Smooth muscle cell (in vitro differentiated cells): Measurements from ENCODE around the gene PDIA2. TPM values are rescaled to one million over a fixed set of nuclear protein-coding genes. Genes with fewer than 3 reads are reported as not detected.
"Not testable (repeated sequence)": the region's sequence is repeated elsewhere in the genome, so short reads cannot be mapped to it uniquely, and the experiment has no call there.

Experiments used
- DNase-seq: peaks from one replicate; lab custom pipeline; 2025; ENCODE audit not compliant: unreplicated experiment; lab: John Stamatoyannopoulos, UW
- H2AFZ ChIP-seq: fragments of 200-600 bp; sonication (generic); 2 replicates; pipeline ENCODE4 v1.6.0; 2016; ENCODE audit warnings: antibody characterized with exemption, low read depth, mild to moderate bottlenecking
- H3F3A ChIP-seq: fragments of 200-600 bp; sonication (generic); 2 replicates; pipeline ENCODE4 v1.6.0; 2017; ENCODE audit warnings: antibody characterized with exemption, low read depth
- H3K27ac ChIP-seq: fragments of 200-600 bp; sonication (generic); 2 replicates; pipeline ENCODE4 v1.5.1; 2016; ENCODE audit warnings: low read depth, mild to moderate bottlenecking
- H3K27me3 ChIP-seq: fragments of 200-600 bp; sonication (generic); 2 replicates; pipeline ENCODE4 v1.6.1; 2016; ENCODE audit warnings: low read depth, mild to moderate bottlenecking
- H3K36me3 ChIP-seq: fragments of 200-600 bp; sonication (generic); 2 replicates; pipeline ENCODE4 v1.5.1; 2016; ENCODE audit warnings: low read depth
- H3K4me1 ChIP-seq: fragments of 200-600 bp; sonication (generic); 2 replicates; pipeline ENCODE4 v1.5.1; 2016; ENCODE audit warnings: low read depth
- H3K4me2 ChIP-seq: fragments of 200-600 bp; sonication (generic); 2 replicates; pipeline ENCODE4 v1.6.0; 2016; ENCODE audit warnings: mild to moderate bottlenecking
- H3K4me3 ChIP-seq: fragments of 200-600 bp; sonication (generic); 2 replicates; pipeline ENCODE4 v1.5.1; 2016; ENCODE audit warnings: mild to moderate bottlenecking
- H3K79me2 ChIP-seq: fragments of 200-600 bp; sonication (generic); 2 replicates; pipeline ENCODE4 v1.6.0; 2016; ENCODE audit warnings: low read depth, mild to moderate bottlenecking
- H3K9ac ChIP-seq: fragments of 200-600 bp; sonication (generic); 2 replicates; pipeline ENCODE4 v1.6.0; 2016; ENCODE audit warnings: low read depth
- H3K9me3 ChIP-seq: fragments of 200-600 bp; sonication (generic); replicated peaks from 2 replicates; pipeline ENCODE4 v1.5.1; 2016; ENCODE audit warnings: low read depth
- H4K20me1 ChIP-seq: fragments of 200-600 bp; sonication (generic); 2 replicates; pipeline ENCODE4 v1.6.0; 2016; ENCODE audit warnings: low read depth
- CTCF ChIP-seq: fragments of 200-600 bp; sonication (generic); IDR thresholded peaks from 2 replicates; pipeline ENCODE4 v1.5.1; 2017; ENCODE audit warnings: borderline replicate concordance, mild to moderate bottlenecking, antibody characterized with exemption; ENCODE audit not compliant: insufficient read depth, poor library complexity, severe bottlenecking
- WGBS: methylation state at CpG from one replicate; pipeline ENCODE4 v1.1.7; 2016; ENCODE audit warnings: low lambda C conversion rate; 5-methylcytosine and 5-hydroxymethylcytosine counted together
- polyA plus RNA-seq: library from polyadenylated mRNA; unstranded; fragments of >200 nt; fragmentation: Nextera tagmentation; extraction: Ambion mirVana; gene quantifications from 2 replicates; pipeline ENCODE4 v1.2.1, GENCODE V29; 2016
- total RNA-seq: library from RNA; depleted of rRNA; stranded (reverse); fragments of >200 nt; gene quantifications from 2 replicates; pipeline ENCODE4 v1.2.3, GENCODE V29; 2014

The PDIA2 gene
- total and polyA plus RNA-seq, 2 experiments from 2014 or later, result 0.18 to 0.86 TPM

GRCh38 chr16:265002-265529, 17.9 kb upstream of the PDIA2 start:
- Histone ChIP-seq H4K20me1 (no peaks in the 10 kb centered on the region), H3K4me1 (no peaks in the 10 kb centered on the region), H3K79me2 (no peaks in the 10 kb centered on the region), H3K36me3 (no peaks in the 10 kb centered on the region), H3K27me3 (no peaks in the 10 kb centered on the region), H3K9me3 (no peaks in the 10 kb centered on the region), H3K27ac (no peak overlapping the region), H3K9ac (no peak overlapping the region), H2AFZ (no peak overlapping the region), H3K4me2 (no peak overlapping the region), H3K4me3 (no peak overlapping the region), H3F3A (no peaks in the 10 kb centered on the region)
- no peak for DNase-seq
- 94% methylated on average over 14 of the region's 14 CpGs for WGBS
- no peak for TF ChIP-seq CTCF

GRCh38 chr16:265711-266110, 17.3 kb upstream of the PDIA2 start:
- WGBS, result 88% methylated on average over 12 of the region's 12 CpGs
- no peaks in the 10 kb centered on the region for H3F3A ChIP-seq
- no peak overlapping the region for H3K4me2 ChIP-seq
- no peak overlapping the region for H3K9ac ChIP-seq
- no peaks in the 10 kb centered on the region for H4K20me1 ChIP-seq
- no peaks in the 10 kb centered on the region for H3K79me2 ChIP-seq
- TF ChIP-seq CTCF, result no peak
- H3K9me3 ChIP-seq, result no peaks in the 10 kb centered on the region
- no peak for DNase-seq
- no peak overlapping the region for H3K27ac ChIP-seq
- no peaks in the 10 kb centered on the region for H3K36me3 ChIP-seq
- no peaks in the 10 kb centered on the region for H3K4me1 ChIP-seq
- no peak overlapping the region for H2AFZ ChIP-seq
- H3K27me3 ChIP-seq, result no peaks in the 10 kb centered on the region
- H3K4me3 ChIP-seq, result no peak overlapping the region

GRCh38 chr16:266258-267164, 16.5 kb upstream of the PDIA2 start:
- Histone ChIP-seq H3K9ac (no peak overlapping the region), H3K9me3 (no peaks in the 10 kb centered on the region), H3F3A (no peaks in the 10 kb centered on the region), H3K4me1 (no peaks in the 10 kb centered on the region), H3K27me3 (no peaks in the 10 kb centered on the region), H3K79me2 (no peaks in the 10 kb centered on the region), H4K20me1 (no peaks in the 10 kb centered on the region), H3K36me3 (no peaks in the 10 kb centered on the region), H3K4me2 (no peak overlapping the region), H2AFZ (no peak overlapping the region), H3K4me3 (no peak overlapping the region), H3K27ac (no peak overlapping the region)
- 92% methylated on average over 25 of the region's 25 CpGs for WGBS
- no peak for TF ChIP-seq CTCF
- DNase-seq, result no peak

- H3K79me2 ChIP-seq, H3K4me3 ChIP-seq, H4K20me1 ChIP-seq, H3K4me1 ChIP-seq, H3K27me3 ChIP-seq, H3K36me3 ChIP-seq, H2AFZ ChIP-seq, H3K4me2 ChIP-seq, H3F3A ChIP-seq, H3K9me3 ChIP-seq, H3K27ac ChIP-seq, H3K9ac ChIP-seq, DNase-seq: not testable (repeated sequence)
- WGBS, result 98% methylated on average over 17 of the region's 17 CpGs
Observed at GRCh38 chr16:267562-267961, 15.4 kb upstream of the PDIA2 start.
